SKM-1 treated with dmso at 0.1 percent for 144 hours (cell line): ENCODE measurements around the gene TIMD4.
"Not testable (repeated sequence)": the region's sequence is repeated elsewhere in the genome, so short reads cannot be mapped to it uniquely, and the experiment has no call there.

Source experiments
- DNase-seq: peaks from one replicate; lab custom pipeline; 2025; ENCODE audit not compliant: unreplicated experiment; lab: John Stamatoyannopoulos, UW

TIMD4 gene

DNA sequence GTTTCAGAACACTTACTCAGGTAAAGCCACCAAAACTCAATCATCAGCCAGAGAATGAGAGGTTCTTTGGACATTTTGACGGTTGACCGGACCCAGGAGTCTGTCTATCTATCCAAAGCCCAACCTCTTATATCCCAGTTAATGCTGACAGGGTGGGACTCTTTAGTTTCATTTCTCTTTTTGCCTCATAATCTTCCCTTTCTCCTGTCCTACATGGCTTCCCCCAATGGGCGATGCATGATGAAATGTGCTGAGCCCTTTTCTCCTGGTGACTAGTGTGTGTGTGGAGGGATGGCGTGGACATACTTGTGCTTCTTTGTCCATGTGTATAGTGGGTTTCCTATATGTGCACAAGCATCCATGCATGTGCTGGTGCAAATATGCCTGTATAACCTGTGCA lies at the start of gene TIMD4:
TSS of gene TIMD4 (minus strand) at position 102 of the 400 bp plus-strand sequence. CDS start at position 74, 28 bp downstream.
- no peak for DNase-seq

DNA sequence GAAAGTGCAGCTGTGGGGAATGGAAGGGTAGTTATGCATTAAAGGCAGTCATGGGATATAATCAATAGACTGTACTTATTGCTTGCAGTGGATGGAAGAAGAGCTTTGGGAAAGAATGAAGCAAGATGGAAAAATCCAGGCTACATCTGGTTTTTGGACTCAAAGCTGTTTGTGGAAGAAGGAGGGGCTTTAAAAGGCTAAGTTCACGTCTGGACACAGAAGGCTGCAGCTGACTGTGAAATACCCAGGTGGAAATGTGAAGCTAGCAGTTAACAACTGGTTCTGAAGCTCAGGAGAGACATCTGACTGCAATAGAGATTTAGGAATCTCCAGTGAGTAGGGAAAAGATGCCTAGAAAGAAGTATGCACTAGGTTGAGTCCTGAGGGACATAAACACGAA lies 43.2 kb upstream of the TIMD4 start:
- no peak for DNase-seq

DNA sequence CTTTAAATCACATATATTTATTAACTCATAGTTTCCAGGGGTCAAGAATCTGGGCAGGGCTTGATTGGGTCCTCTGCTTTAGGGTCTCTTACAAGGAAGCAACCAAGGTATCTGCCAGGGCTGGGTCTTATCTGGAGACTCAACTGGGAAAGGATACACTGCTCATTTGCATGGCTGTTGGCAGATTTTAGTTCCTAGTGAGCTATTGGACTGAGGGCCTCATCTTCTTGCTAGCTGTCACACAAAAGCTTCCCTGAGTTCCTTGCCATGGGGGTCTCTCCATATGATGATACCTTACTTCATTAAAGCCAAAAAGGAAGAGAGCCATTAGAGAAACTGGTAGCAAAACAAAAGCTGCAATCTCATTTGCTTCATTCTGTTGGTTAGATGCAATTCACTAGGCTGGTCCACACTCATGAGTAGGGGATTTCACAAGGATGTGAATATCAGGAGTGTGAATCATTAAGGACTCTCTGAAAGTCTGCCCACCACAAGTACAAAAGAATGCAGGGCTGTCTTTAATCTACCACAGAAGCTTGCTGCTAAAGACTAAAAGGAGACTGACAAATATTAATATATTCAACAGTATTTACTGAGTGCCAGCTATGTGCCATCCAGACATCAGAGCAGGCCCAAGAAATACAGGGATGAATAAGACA lies 42.0 kb upstream of the TIMD4 start:
- DNase-seq = no peak

DNA sequence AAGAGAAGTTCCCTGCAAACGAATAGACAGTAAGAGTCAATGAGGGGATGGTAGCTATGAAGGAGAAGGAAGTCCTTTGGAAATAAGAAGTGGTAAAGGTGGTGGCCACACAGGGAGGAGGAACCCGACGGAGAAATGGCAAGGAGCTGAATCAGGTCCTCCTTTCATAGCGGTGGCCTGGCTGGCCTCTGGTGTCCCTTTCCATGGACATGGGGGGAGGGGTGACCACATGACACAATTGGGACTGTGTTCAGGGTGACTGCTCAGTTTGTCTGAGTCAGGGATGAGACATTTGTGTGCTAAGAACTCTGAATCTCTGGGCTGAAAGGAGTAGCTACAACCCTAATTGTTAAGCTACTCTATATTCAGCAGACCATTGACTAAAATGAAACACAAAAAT lies 28.7 kb upstream of the TIMD4 start:
- DNase-seq = peak; percentile 74

DNA sequence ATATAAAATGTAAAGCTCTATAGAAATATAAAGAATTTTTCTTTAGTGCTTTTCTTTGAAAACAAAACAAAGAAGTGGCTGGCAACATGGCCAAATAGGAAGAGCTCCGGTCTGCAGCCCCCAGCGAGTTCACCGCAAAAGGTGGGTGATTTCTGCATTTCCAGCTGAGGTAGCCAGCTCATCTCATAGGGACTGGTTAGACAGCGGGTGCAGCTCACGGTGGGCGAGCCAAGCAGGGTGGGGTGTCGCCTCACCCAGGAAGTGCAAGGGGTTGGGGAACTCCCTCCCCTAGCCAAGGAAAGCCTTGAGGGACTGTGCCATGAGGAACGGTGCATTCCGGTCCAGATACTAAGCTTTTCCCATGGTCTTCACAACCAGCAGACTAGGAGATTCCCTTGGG lies 21.0 kb upstream of the TIMD4 start:
- no peak for DNase-seq

DNA sequence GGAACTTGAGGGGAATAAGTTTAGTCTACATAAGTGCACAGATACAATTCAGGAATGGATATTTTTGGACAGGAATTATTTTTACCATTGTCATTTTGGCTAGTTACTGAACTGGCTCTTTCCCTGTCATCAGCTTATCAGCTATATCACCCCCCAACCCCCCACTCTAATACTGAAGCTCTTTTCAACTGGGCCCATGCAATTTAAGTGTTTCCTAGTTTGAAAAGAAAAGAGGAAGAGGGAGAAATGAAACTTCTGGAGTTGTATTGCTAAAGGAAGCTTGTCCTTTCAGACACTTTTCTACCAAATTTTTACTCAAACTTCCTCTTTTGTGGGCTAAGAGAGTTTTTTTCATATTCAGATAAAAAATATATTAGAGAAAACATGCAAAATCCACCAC lies 18.5 kb upstream of the TIMD4 start:
- DNase-seq = peak; percentile 92

DNA sequence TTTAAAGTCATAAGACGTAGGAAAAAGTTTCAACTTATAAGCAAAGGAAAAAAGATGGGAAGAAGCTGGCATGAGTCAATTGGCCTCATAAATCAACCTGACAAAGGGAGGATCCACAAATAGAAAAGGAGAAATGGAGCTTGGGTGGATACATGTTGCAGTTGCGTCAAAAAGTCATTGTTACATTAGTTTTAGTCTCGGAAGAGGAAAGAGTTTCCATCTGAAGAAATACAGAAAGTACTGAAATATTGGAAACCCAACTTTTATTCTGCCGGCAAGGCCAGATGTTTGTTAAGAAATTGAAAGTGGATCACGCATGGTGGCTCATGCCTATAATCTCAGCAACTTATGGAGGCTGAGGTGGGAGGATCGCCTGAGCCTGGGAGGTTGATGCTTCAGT lies 11.3 kb upstream of the TIMD4 start:
- peak; percentile 54 for DNase-seq

DNA sequence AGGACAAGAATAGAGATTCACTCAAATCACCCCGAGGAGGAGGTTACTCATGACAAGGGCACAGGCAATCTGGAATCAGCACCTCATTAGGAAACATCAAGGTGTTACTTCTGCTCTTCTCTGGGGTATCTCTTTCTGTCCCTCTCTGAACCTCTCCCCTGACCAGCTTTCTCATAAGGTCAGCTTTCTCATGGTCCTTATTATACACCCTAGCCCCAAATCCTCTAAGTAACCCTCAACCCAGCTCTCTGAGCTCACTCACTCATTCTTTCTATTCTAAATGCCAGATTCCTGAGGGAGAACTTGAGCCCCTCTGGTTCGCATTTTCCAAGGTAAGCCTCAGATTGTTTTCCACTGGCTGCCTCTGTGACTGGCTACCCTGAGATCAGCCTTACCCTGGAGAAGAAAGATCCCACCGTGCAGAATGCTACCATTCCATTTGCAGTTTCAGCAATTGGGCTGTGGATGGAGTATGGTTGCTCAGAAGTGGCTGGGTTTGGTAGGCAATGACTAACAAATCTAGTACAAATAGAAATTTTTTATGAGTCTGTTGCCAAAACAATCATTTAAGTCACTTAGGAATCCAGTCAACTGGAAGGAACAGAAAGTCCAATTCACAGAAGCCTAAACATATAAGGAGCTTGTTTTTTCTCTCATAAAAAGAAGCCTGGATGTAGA lies 9.0 kb upstream of the TIMD4 start:
- DNase-seq = no peak

DNA sequence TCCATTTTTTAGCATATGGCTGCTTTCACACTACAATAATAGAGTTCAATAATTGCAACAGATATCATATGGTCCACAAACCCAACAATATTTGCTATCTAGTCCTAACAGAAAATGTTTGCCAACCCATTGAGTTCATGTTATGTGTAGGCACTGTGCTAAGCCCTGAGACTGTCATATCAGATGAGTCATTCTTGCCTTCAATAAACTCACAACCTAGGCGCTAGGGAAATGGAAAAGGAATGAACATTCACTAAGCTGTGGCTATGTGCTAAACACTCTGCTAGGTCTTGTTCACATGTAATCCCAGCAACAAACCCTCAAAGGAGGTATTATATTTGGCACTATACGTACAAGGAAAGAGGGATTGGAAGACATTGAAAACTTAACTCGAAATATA lies 8.4 kb upstream of the TIMD4 start:
- DNase-seq = no peak

DNA sequence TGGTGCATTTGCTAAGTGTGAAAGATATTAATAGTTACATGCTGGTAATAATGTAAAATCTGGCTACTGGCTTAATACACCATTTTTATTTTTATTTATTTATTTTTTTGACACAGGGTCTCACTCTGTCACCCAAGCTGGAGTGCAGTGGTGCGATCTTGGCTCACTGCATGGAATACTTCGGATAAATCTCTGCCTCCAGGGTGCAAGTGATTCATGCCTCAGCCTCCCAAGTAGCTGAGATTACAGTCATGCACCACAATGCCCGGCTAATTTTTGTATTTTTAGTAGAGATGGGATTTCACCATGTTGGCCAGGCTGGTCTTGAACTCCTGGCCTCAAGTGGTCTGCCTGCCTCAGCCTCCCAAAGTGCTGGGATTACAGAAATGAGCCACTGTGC lies 4.4 kb upstream of the TIMD4 start:
- not testable (repeated sequence) for DNase-seq

DNA sequence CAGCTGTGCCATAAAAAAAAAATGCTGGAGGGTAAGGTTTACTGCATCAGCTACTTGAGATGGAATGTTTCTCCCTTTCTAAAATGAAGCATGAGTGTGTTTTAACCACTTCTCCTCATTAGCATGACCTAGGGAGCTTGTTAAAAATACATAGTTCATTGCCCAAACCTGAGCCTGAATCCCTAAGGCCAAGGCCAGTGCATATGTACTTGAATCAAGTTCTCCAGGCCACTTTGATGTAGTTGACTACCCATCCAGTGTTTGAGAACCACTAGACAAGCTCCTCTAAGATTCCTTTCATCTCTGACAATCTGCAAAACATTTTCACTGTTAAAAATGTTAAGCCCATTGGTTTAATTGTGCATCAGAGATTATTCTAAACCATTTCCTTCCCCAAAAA lies 6.7 kb downstream of the TIMD4 start:
- DNase-seq = no peak

DNA sequence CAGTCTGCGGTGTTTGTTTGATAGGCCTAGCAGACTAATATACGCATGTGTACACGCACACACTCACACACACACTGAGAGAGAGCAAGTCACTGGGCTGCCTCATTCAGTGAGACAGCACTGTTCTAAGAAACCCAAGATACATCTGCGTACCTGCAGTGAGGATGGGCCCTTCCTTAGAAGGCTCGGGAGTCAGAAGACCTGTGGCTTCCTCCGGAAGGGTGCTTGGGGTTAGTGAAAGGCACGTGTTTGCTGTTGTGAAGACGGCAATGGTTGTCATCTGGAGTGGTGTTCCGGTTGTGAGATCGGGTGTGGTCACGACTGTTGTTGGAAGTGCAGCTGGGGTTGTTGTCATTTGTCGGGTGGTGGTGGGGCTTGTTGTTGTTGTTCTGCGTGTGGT lies 11.7 kb downstream of the TIMD4 start:
- no peak for DNase-seq

DNA sequence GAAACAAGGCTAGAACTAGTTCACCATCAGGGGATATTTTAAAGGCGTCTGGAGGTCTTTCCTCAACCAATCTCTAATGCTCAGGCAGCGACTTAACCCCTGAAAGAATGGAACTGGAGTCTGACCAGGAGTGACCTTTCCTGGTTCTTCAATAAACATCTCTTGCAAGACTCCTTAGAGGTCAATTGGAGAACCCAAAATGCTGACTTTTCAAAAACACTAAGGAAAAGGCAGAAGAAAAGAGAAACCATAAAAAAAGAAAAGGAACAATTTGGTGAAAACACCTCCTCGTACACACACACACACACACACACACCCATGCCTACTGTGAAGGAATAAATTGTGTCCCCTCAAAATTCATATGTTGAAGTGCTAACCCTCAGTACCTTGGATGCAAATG lies 12.3 kb downstream of the TIMD4 start:
- no peak for DNase-seq

DNA sequence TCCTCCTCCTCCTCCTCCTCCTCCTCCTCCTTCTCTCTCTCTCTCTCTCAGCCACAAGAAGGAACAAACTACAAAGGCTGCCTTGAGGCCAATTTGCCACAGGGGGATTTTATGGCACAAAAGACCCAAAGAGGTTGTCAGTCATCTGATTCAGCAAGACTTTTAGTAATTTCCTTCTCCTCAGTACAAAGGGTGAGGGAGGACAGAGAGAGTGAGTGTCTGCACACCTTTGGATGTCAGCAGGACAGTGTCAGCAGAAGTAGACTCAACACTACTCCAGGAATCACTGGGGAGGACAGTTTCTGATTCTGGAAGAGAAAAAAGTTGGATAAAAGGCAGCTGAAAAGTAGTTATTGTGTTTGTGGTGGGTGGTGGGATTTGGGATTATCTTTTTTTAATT lies 13.6 kb downstream of the TIMD4 start:
- no peak for DNase-seq

DNA sequence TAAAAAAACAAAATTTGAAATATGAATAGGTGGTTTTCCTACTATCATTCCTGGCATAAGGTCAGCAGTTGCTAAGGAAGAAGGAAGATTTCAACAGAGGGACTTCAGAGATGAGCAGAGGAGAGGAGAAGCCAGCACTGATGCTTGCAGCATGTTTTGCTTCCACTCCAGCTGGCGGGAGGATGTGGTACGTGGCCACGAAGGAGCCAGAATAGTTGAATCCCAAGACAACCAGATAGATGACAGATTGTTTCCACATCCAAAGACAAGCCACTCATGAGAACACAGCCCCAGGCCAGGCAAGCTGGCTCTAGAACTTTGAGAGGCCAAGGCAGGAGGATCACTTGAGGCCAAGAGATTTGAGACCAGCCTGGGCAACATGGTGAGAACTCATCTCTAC lies 15.1 kb downstream of the TIMD4 start:
- DNase-seq = no peak

DNA sequence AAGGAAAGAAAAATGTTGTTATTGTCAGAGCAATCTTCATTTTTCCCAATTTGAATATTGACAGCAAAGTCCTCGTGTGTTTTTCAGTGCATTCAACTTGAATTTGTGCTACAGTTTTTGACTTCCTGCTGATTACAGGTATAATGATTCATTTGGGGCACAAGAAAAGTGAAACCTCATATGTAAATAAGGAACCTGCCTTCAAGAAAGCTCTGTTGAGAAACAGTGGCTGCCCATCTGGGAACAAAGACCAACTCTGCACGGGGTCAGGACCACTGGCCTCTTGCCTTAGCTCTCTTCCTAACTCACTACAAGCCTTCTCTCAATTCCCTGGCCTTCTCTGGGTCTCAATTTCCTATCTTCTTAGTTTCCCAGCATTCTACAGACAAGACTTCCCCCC lies 21.0 kb downstream of the TIMD4 start:
- no peak for DNase-seq

DNA sequence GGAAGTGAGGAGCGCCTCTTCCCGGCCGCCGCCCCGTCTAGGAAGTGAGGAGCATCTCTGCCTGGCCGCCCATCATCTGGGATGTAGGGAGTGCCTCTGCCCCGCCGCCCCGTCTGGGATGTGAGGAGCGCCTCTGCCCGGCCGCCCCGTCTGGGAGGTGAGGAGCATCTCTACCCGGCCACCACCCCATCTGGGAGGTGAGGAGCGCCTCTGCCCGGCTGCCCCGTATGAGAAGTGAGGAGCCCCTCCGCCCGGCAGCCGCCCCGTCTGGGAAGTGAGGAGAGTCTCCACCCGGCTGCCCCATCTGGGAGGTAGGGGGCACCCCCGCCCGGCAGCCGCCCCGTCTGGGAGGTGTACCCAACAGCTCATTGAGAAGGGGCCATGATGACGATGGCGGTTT lies 22.6 kb downstream of the TIMD4 start:
- not testable (repeated sequence) for DNase-seq

DNA sequence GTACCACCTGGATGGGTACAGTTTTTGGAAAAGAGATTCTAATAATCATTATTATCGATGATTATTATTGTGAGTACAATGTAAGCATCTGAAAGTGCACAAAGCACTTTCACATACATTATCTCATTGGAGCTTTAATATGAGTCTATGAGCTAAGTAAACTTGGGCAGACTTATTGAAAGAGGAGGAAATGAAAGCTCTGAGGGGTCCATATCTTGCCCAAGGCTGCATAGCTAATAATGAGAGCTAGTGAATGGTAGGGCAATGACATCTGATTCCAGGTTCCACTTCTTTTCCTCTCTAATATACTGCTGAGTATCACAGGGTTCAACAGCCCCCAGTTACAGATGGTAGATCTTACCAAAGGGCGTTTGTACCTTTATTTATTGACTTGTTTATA lies 26.1 kb downstream of the TIMD4 start:
- no peak for DNase-seq

DNA sequence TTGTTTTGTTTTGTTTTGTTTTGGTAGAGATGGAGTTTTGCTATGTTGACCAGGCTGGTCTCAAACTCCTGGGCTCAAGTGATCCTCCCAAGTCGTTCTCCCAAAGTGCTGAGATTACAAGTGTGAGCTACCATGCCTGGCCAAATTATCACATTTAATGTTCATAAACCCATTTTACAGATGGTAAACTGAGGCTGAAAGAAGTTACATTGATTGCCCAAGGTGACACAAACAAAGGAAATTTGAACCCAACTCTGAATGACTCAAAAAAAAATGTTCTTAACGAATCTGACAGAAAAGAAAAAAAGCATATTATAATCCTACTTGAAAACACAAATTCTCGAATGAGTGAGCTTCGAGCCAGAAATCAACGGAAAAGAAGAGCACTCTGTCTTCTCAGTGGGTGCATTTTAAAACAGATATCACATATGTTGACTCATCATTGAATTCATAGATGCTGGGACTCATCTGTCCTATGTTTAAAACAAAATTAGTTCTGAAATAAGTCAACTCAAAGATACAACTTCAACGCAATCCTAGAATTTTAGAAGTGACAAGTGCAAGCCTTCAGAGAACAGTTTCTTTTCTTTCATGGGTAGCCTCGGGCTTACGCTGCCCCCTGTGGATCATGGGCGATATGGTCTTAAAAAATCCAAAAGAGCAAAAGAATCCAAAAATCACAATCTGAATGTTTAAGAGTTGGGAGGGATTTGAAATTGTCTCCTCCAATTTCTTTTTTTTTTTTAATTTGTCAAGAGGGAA lies 28.4 kb downstream of the TIMD4 start:
- DNase-seq = peak; percentile 54

DNA sequence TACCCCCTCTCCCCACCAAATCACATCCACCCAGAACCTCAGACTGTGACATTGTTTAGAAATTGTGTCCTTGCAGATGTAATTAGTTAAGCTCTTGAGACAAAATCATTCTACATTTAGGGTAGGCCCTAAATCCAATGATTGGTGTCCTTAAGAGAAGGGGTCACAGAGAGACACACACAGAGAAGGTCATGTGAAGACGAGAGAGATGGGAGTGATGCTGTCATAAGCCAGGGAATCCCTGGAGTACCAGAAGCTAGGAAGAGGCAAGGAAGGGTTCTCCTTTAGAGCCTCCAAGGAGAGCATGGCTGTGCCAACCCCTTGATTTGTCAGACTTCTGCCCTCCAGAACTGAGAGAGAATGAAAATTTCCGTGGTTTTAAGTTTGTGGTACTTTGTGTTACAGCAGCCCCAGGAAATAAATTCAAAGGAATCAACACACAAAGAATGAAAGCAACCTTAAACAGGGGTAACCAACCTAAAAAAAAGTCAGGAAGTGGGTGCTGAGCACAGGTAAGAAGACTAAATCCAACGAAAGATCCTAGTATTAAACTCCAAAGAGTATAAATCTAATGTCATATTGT lies 33.6 kb downstream of the TIMD4 start:
- no peak for DNase-seq

DNA sequence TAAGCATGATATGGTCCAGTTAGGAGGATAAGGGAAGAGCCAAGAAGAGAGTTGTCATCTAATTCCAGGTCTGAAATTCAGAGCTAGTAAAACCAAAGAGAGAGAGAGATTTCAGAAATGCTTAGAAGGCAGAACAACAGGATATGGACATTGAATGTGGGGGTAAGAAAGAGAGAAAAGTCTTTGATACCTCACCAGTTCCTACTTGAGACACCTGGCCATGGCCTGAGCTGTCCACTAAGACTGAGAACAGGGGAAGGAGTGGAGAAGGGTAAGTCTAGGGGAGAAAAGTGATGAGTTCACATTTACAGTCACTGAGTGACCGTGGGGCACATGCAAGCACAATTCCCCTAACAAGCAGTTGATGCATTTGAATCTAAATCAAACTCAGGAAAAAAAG lies 35.5 kb downstream of the TIMD4 start:
- DNase-seq = no peak

DNA sequence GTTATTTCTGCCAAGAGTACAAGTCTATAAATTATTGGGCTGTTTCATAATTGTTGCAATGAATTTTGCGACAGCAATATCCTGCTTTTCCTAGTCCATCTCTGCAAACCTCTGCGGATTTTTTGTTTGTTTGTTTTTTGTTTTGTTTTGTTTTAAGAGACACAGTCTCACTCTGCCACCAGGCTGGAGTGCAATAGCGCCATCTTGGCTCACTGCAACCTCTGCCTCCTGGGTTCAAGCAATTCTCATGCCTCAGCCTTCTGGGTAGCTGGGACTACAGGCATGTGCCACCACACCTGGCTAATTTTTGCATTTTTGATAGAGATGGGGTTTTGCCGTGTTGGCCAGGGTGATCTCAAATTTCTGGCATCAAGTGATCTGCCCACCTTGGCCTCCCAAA lies 37.3 kb downstream of the TIMD4 start:
- not testable (repeated sequence) for DNase-seq
